Prostate gland (tissue), 2 donors: ENCODE data around the gene BRF1. TPM values are rescaled to one million over a fixed set of nuclear protein-coding genes. Genes with fewer than 3 reads are reported as not detected.
"Not testable (repeated sequence)": the region's sequence is repeated elsewhere in the genome, so short reads cannot be mapped to it uniquely, and the experiment has no call there.

Experiments used
- DNase-seq: peaks from one replicate; pipeline ENCODE4 v3.0.0-alpha.2; 2019; ENCODE audit warnings: low spot score
- H3K27ac ChIP-seq, 2 donors: fragments of 200-600 bp; sonication (generic); 2 replicates each; pipeline ENCODE4 v1.5.1; 2017 to 2019
- H3K27me3 ChIP-seq: fragments of 200-600 bp; sonication (generic); replicated peaks from 2 replicates; pipeline ENCODE4 v1.5.1; 2019; ENCODE audit not compliant: insufficient read depth
- H3K36me3 ChIP-seq, 2 donors: fragments of 200-600 bp; sonication (generic); 1 replicate in 1 of 2; 2 replicates in 1 of 2; pipeline versions ENCODE4 v1.5.1 to v1.8.1; 2017 to 2019
- H3K4me1 ChIP-seq: fragments of 200-600 bp; sonication (generic); replicated peaks from 2 replicates; pipeline ENCODE4 v1.5.1; 2019
- H3K4me3 ChIP-seq, 2 donors: fragments of 200-600 bp; sonication (generic); 2 replicates each; pipeline ENCODE4 v1.5.1; 2017 to 2019
- H3K9me3 ChIP-seq: fragments of 200-600 bp; sonication (generic); 2 replicates; pipeline ENCODE4 v1.5.1; 2017
- CTCF ChIP-seq, 4 experiments: fragments of 200-600 bp in 2 of 4; fragments of 450-650 bp in 2 of 4; sonication (generic) in 2 of 4; IDR thresholded peaks; 1 replicate in 3 of 4; 2 replicates in 1 of 4; pipeline ENCODE4 v1.5.1; 2016 to 2019; ENCODE audit warnings: antibody characterized with exemption in 4 of 4, mild to moderate bottlenecking in 2 of 4, moderate library complexity in 2 of 4
- POLR2A ChIP-seq: fragments of 450-650 bp; IDR thresholded peaks from one replicate; pipeline ENCODE4 v1.6.1; 2016; ENCODE audit warnings: antibody characterized with exemption, mild to moderate bottlenecking
- POLR2AphosphoS5 ChIP-seq: sonication (generic); formaldehyde crosslinking; IDR thresholded peaks from one replicate; pipeline ENCODE4 v1.6.1; 2017; ENCODE audit warnings: antibody characterized with exemption
- WGBS: methylation state at CpG from one replicate; pipeline ENCODE4 v1.1.5; 2018; 5-methylcytosine and 5-hydroxymethylcytosine counted together
- intact Hi-C: fragments of 100-400 bp; cut with DNase I; formaldehyde crosslinking; loops from one replicate; pipeline ENCODE4 v1.14.2; 2022
- total RNA-seq, 2 donors: library from RNA; depleted of rRNA; stranded (reverse); fragments of >200 nt; gene quantifications; one replicate each; pipeline ENCODE4 v1.1.0, GENCODE V29; 2016

The BRF1 gene
- total RNA-seq, 2 donors from 2014 or later = 64.9 to 88.9 TPM

DNA sequence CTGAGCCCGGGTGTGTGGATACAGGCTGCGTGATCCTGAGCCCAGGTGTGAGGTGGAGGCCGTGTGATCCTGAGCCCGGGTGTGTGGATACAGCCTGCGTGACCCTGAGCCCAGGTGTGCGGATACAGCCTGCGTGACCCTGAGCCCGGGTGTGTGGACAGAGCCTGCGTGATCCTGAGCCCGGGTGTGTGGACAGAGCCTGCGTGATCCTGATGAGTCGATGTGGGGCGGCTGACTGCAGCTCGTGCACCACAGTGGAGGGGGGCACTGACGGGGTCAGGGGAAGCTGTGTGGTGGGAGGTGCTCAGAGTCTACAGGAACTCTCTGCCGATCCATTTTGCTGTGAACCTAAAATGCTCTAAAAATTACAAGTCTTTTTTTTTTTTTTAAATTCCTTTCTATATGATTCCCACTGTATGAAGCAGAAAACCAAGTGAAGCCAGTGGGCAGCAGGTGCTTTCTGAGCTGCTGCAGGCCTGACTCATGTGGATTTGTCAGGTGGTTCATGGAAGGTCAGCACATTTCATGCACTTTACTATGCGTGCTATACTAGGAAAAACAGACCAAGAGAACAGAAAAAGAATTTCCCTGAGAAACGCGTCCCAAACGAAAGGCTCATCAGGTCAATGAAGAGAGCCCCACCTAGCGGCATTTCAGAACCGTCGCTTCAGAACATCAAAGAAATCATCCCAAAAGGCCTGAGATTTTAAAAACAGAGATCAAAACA lies 19.3 kb downstream of the BRF1 start:
- H3K4me1 ChIP-seq = no peaks in the 10 kb centered on the region
- 63% methylated on average over 23 of the region's 23 CpGs for WGBS
- H3K4me3 ChIP-seq = no peak overlapping the region
- TF ChIP-seq POLR2A = no peak
- peak; percentile 12 for TF ChIP-seq POLR2AphosphoS5
- TF ChIP-seq CTCF (IDR thresholded peaks at IDR 0.05) = peak; percentile 20 to 66 (median 51)
- H3K9me3 ChIP-seq = no peaks in the 10 kb centered on the region
- no peak for DNase-seq
- no peaks in the 10 kb centered on the region for H3K27me3 ChIP-seq
- H3K27ac ChIP-seq = no peak overlapping the region
- intact Hi-C loops = loop anchor here (5.0 to 10.0 kb wide), 2 partner anchors 79 to 187 kb away; no protein-coding TSS in a partner anchor
- H3K36me3 ChIP-seq = no peaks in the 10 kb centered on the region

DNA sequence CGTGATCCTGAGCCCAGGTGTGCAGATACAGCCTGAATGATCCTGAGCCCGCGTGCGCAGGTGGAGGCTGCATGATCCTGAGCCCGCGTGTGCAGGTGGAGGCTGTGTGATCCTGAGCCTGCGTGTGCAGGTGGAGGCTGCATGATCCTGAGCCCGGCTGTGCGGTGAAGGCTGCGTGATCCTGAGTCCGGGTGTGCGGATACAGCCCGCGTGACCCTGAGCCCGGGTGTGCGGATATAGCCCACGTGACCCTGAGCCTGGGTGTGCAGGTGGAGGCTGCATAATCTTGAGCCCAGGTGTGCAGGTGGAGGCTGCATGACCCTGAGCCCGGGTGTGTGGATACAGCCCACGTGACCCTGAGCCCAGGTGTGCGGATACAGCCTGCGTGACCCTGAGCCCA lies 20.3 kb downstream of the BRF1 start:
- Histone ChIP-seq H3K4me1 (no peaks in the 10 kb centered on the region), H3K27me3 (no peaks in the 10 kb centered on the region), H3K4me3 (no peak overlapping the region), H3K36me3 (no peaks in the 10 kb centered on the region), H3K9me3 (no peaks in the 10 kb centered on the region), H3K27ac (no peak overlapping the region)
- TF ChIP-seq CTCF (IDR thresholded peaks at IDR 0.05) (no peak), POLR2AphosphoS5 (no peak), POLR2A (no peak)
- DNase-seq = no peak
- 96% methylated on average over 21 of the region's 21 CpGs for WGBS
- intact Hi-C loops = loop anchor here (5.0 to 10.0 kb wide), 2 partner anchors 78 to 186 kb away; no protein-coding TSS in a partner anchor

DNA sequence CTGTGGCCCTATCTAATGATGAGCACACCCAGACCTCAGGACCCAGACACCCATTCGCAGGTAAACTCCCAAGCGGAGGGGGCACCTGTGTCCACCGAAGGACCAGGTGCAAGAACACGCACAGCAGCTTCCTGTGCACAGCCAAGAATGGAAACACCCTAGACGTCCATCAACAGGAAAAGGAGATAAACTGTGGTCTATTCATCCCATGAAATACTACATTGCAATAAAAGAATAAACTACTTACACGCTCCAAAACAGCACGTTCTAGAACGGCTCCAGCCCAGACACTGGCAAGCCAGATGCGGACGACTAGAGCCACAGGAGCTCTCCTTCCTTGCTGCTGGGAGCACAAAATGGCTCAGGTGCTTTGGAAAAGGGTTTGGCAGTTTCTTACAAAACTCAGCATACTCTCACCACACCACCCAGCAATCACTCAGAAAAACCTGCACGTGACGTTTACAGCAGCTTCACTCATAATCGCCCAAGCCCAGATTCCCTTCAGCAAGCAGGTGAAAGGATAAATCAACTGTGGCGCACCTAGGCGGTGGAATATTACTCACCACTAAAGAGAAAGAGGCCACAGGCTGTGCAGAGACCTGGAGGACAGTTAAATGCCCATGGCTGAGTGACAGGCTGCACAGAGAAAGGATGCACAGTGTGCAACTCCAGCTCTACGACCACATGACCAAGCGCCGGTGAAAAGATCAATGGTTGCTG lies 21.0 kb downstream of the BRF1 start:
- intact Hi-C loops = loop anchor here (5.0 to 10.0 kb wide), 2 partner anchors 78 to 185 kb away; no protein-coding TSS in a partner anchor
- 86% methylated on average over 18 of the region's 18 CpGs for WGBS
- no peaks in the 10 kb centered on the region for H3K4me1 ChIP-seq

DNA sequence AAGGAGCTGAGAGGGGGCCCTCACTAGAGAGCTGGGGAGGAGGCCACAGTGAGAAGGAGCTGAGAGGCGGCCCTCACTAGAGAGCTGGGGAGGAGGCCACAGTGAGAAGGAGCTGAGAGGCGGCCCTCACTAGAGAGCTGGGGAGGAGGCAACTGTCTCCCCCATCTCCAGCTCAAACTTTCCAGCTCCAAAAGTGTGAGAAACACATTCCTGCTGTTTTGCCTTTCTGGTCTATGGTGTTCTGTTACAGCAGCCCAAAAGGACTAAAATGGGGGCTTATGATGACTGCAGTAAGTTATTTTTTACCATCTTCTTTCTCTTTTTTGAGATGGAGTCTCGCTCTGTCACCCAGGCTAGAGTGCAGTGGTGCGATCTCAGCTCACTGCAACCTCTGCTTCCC lies 23.4 kb downstream of the BRF1 start:
- WGBS = 73% methylated on average over 4 of the region's 4 CpGs

More for the DNA sequence above, 21.0 kb downstream of the BRF1 start:
- no peak for DNase-seq
- no peak overlapping the region for H3K27ac ChIP-seq
- TF ChIP-seq POLR2AphosphoS5 = no peak
- TF ChIP-seq CTCF (IDR thresholded peaks at IDR 0.05) = no peak
- TF ChIP-seq POLR2A = no peak
- no peaks in the 10 kb centered on the region for H3K9me3 ChIP-seq
- H3K4me3 ChIP-seq = no peak overlapping the region
- H3K36me3 ChIP-seq = no peaks in the 10 kb centered on the region
- no peaks in the 10 kb centered on the region for H3K27me3 ChIP-seq

DNA sequence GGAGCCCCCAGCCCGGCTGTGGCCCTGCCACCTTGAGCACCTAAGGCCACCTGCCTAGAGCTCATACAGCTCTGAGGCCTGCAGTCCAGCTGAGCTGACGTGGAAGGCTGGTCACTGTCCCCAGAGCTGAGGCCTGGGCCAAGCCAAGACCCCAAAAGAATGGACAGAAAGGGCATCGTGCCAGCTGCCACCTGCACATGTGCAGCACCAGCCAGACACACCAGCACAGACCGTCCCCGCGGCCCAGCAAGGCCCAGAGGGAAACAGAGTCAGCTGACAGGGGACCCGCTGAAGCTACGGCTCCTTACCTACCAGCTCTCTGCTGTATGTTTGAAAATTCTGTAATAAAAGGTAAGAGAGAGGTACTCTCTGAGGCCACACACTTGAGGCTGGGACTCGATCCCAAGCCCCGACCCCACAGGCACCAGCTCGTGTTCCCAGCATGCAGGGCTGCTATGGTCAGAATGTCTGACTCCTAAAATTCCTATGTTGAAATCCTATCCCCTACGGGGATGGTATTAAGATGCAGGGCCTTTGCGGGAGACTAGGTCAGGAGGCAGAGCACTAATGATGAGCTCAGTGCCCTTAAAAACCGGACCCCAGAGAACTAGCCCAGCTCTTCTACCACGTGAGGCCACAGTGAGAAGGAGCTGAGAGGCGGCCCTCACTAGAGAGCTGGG lies 25.4 kb downstream of the BRF1 start:
- 71% methylated on average over 16 of the region's 16 CpGs for WGBS
- H3K27ac ChIP-seq = no peak overlapping the region

More for the DNA sequence above, 23.4 kb downstream of the BRF1 start:
- H3K4me3 ChIP-seq, H3K27ac ChIP-seq, H3K27me3 ChIP-seq, DNase-seq, H3K9me3 ChIP-seq, H3K36me3 ChIP-seq, H3K4me1 ChIP-seq, intact Hi-C loops: not testable (repeated sequence)

More for the DNA sequence above, 25.4 kb downstream of the BRF1 start:
- intact Hi-C loops = no loop called here
- Histone ChIP-seq H3K36me3 (no peaks in the 10 kb centered on the region), H3K9me3 (no peaks in the 10 kb centered on the region), H3K4me1 (peaks cover 3% of the 10 kb centered on the region), H3K4me3 (no peak overlapping the region), H3K27me3 (no peaks in the 10 kb centered on the region)
- TF ChIP-seq POLR2AphosphoS5 (no peak), POLR2A (no peak), CTCF (IDR thresholded peaks at IDR 0.05) (no peak)
- DNase-seq = no peak
